Mesendoderm (in vitro differentiated cells): ENCODE data around the gene BRICD5.

ENCODE experiments used
- DNase-seq: peaks from one replicate; pipeline ENCODE4 v3.0.0; 2013
- H2AK5ac ChIP-seq: 2 replicates; pipeline ENCODE4 v1.6.1; 2013; ENCODE audit warnings: low read length, inconsistent platforms
- H2BK120ac ChIP-seq: 2 replicates; pipeline ENCODE4 v1.6.1; 2013; ENCODE audit warnings: low read depth, mild to moderate bottlenecking, low read length, moderate library complexity, mixed read lengths
- H2BK15ac ChIP-seq: replicated peaks from 2 replicates; pipeline ENCODE4 v1.6.1; 2013; ENCODE audit warnings: low read depth, mild to moderate bottlenecking, moderate library complexity
- H2BK5ac ChIP-seq: 2 replicates; pipeline ENCODE4 v1.6.1; 2013; ENCODE audit warnings: low read length, inconsistent platforms
- H3K18ac ChIP-seq: 2 replicates; pipeline ENCODE4 v1.6.1; 2013; ENCODE audit warnings: mild to moderate bottlenecking, low read length, mixed read lengths
- H3K23ac ChIP-seq: one replicate; pipeline ENCODE4 v1.6.1; 2013; ENCODE audit warnings: low read length
- H3K27ac ChIP-seq: 2 replicates; pipeline ENCODE4 v1.5.1; 2013; ENCODE audit warnings: low read depth, mild to moderate bottlenecking, inconsistent platforms, low read length, moderate library complexity
- H3K27me3 ChIP-seq: 2 replicates; pipeline ENCODE4 v1.6.1; 2013; ENCODE audit warnings: low read length, control low read depth, mild to moderate bottlenecking, inconsistent platforms; ENCODE audit not compliant: insufficient read depth, poor library complexity
- H3K36me3 ChIP-seq: 2 replicates; pipeline ENCODE4 v1.6.1; 2013; ENCODE audit warnings: low read length, inconsistent platforms; ENCODE audit not compliant: control insufficient read depth, insufficient read depth
- H3K4ac ChIP-seq: one replicate; pipeline ENCODE4 v1.6.1; 2013; ENCODE audit warnings: low read depth, mild to moderate bottlenecking, low read length, moderate library complexity
- H3K4me1 ChIP-seq: 2 replicates; pipeline ENCODE4 v1.6.1; 2013; ENCODE audit warnings: low read depth, low read length, inconsistent platforms; ENCODE audit not compliant: control insufficient read depth
- H3K4me2 ChIP-seq: 2 replicates; pipeline ENCODE4 v1.6.1; 2013; ENCODE audit warnings: low read length
- H3K4me3 ChIP-seq: 2 replicates; pipeline ENCODE4 v1.5.1; 2013; ENCODE audit warnings: mild to moderate bottlenecking, low read length
- H3K56ac ChIP-seq: one replicate; pipeline ENCODE4 v1.6.1; 2013; ENCODE audit warnings: low read length
- H3K79me1 ChIP-seq: 2 replicates; pipeline ENCODE4 v1.6.1; 2013; ENCODE audit warnings: low read length, inconsistent platforms
- H3K79me2 ChIP-seq: 2 replicates; pipeline ENCODE4 v1.6.1; 2013; ENCODE audit warnings: mild to moderate bottlenecking, low read length; ENCODE audit not compliant: control insufficient read depth, insufficient read depth
- H3K9ac ChIP-seq: 2 replicates; pipeline ENCODE4 v1.6.1; 2013; ENCODE audit warnings: low read length, inconsistent platforms
- H4K5ac ChIP-seq: one replicate; pipeline ENCODE4 v1.6.1; 2013; ENCODE audit warnings: low read length
- H4K8ac ChIP-seq: one replicate; pipeline ENCODE4 v1.6.1; 2013; ENCODE audit warnings: low read depth, mild to moderate bottlenecking, control low read depth, low read length, moderate library complexity
- WGBS: extraction: QIAGEN DNeasy Blood & Tissue Kit; methylation state at CpG from one replicate; pipeline ENCODE4 v1.1.7; 2013; ENCODE audit warnings: low lambda C conversion rate, missing lambda C conversion rate; ENCODE audit not compliant: insufficient coverage; ENCODE audit errors: extremely low coverage; 5-methylcytosine and 5-hydroxymethylcytosine counted together

BRICD5 gene

GRCh38 chr16:2223221-2223941 lies 12.7 kb upstream of the BRICD5 start, which contains the start of gene E4F1:
Gene E4F1 (plus strand): TSS chr16:2223591. CDS start chr16:2223614, 23 bp downstream.
- Histone ChIP-seq H3K56ac (peak within 1 kb of the TSS; percentile 94), H4K5ac (no peak within 1 kb of the TSS), H3K4ac (no peak within 1 kb of the TSS), H3K27me3 (no peaks in the 10 kb centered on the region), H4K8ac (no peak within 1 kb of the TSS), H3K4me1 (no peaks in the 10 kb centered on the region), H3K4me3 (peak within 1 kb of the TSS; percentile 93), H3K27ac (peak within 1 kb of the TSS; percentile 14), H3K79me2 (peaks cover 21% of the 10 kb centered on the region), H2BK5ac (no peak within 1 kb of the TSS), H2BK120ac (no peak within 1 kb of the TSS), H3K79me1 (peaks cover 15% of the 10 kb centered on the region), H3K9ac (peak within 1 kb of the TSS; percentile 93), H3K23ac (no peak within 1 kb of the TSS), H2BK15ac (no peak within 1 kb of the TSS), H3K18ac (peak within 1 kb of the TSS; percentile 22), H3K4me2 (peak within 1 kb of the TSS; percentile 90), H3K36me3 (no peaks in the 10 kb centered on the region), H2AK5ac (no peak within 1 kb of the TSS)
- DNase-seq: peak; percentile 100
- WGBS: no CpG with 5 or more reads among the region's 82 CpGs

DNA sequence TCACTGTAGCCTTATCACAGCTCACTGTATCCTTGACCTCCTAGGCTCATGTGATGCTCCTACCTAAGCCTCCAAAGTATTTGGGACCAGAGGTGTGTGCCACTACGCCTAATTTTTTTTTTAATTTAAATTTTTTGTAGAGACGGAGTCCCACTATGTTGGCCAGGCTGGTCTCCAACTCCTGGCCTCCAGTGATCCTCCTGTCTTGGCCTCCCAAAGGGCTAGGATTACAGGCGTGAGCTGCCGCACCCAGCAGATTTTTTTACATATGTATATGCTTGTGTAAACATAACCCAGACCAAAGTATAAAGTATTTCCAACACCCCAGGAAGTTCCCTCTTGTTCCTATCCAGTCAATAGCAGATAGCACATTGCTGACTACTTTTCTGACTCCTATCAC lies 5.7 kb upstream of the BRICD5 start:
- no peak for DNase-seq
- no peak overlapping the region for H3K56ac ChIP-seq
- WGBS: no CpG with 5 or more reads among the region's 4 CpGs
- H3K4ac ChIP-seq: peak overlapping the region; percentile 24
- no peak overlapping the region for H3K4me2 ChIP-seq
- H3K79me2 ChIP-seq: peaks cover 24% of the 10 kb centered on the region
- H3K9ac ChIP-seq: peak overlapping the region; percentile 40
- H3K18ac ChIP-seq: no peak overlapping the region
- no peak overlapping the region for H2BK15ac ChIP-seq
- peaks cover 3% of the 10 kb centered on the region for H3K4me1 ChIP-seq
- no peak overlapping the region for H2BK5ac ChIP-seq
- H3K4me3 ChIP-seq: no peak overlapping the region
- peaks cover 3% of the 10 kb centered on the region for H3K36me3 ChIP-seq
- no peak overlapping the region for H4K8ac ChIP-seq
- H3K79me1 ChIP-seq: peaks cover 12% of the 10 kb centered on the region
- no peak overlapping the region for H3K23ac ChIP-seq
- no peak overlapping the region for H3K27ac ChIP-seq
- no peak overlapping the region for H2AK5ac ChIP-seq
- no peak overlapping the region for H2BK120ac ChIP-seq
- H3K27me3 ChIP-seq: no peaks in the 10 kb centered on the region
- H4K5ac ChIP-seq: no peak overlapping the region

GRCh38 chr16:2214719-2214968 lies 4.0 kb upstream of the BRICD5 start, which contains the start of gene PGP:
Gene PGP (minus strand): TSS chr16:2214840. CDS start chr16:2214777, 63 bp downstream.
- Histone ChIP-seq H3K4me1 (peaks cover 3% of the 10 kb centered on the region), H2BK5ac (peak within 1 kb of the TSS; percentile 96), H3K4me2 (peak within 1 kb of the TSS; percentile 85), H2BK15ac (no peak within 1 kb of the TSS), H3K4ac (peak within 1 kb of the TSS; percentile 97), H3K79me1 (peaks cover 12% of the 10 kb centered on the region), H3K36me3 (peaks cover 3% of the 10 kb centered on the region), H3K4me3 (peak within 1 kb of the TSS; percentile 95), H4K8ac (no peak within 1 kb of the TSS), H3K9ac (peak within 1 kb of the TSS; percentile 100), H2AK5ac (peak within 1 kb of the TSS; percentile 78), H3K23ac (no peak within 1 kb of the TSS), H3K56ac (peak within 1 kb of the TSS; percentile 99), H3K27ac (peak within 1 kb of the TSS; percentile 91), H3K18ac (peak within 1 kb of the TSS; percentile 82), H4K5ac (peak within 1 kb of the TSS; percentile 71), H2BK120ac (no peak within 1 kb of the TSS), H3K79me2 (peaks cover 24% of the 10 kb centered on the region), H3K27me3 (no peaks in the 10 kb centered on the region)
- WGBS: no CpG with 5 or more reads among the region's 48 CpGs
- DNase-seq: no peak

- Histone ChIP-seq H3K4me3 (peak overlapping the region; percentile 95), H3K56ac (peak overlapping the region; percentile 99), H2BK5ac (peak overlapping the region; percentile 82), H3K18ac (peak overlapping the region; percentile 82), H2BK15ac (no peak overlapping the region), H4K5ac (no peak overlapping the region), H3K79me1 (peaks cover 12% of the 10 kb centered on the region), H3K4me2 (peak overlapping the region; percentile 85), H3K4ac (peak overlapping the region; percentile 97), H2AK5ac (no peak overlapping the region), H3K27ac (peak overlapping the region; percentile 72), H3K36me3 (peaks cover 3% of the 10 kb centered on the region), H3K9ac (peak overlapping the region; percentile 98), H2BK120ac (no peak overlapping the region), H3K79me2 (peaks cover 24% of the 10 kb centered on the region), H4K8ac (no peak overlapping the region), H3K4me1 (peaks cover 3% of the 10 kb centered on the region), H3K23ac (no peak overlapping the region), H3K27me3 (no peaks in the 10 kb centered on the region)
- peak; percentile 47 for DNase-seq
- WGBS: no CpG with 5 or more reads among the region's 98 CpGs
These were observed 3.4 kb upstream of the BRICD5 start for GRCh38 chr16:2213817-2214718.

DNA sequence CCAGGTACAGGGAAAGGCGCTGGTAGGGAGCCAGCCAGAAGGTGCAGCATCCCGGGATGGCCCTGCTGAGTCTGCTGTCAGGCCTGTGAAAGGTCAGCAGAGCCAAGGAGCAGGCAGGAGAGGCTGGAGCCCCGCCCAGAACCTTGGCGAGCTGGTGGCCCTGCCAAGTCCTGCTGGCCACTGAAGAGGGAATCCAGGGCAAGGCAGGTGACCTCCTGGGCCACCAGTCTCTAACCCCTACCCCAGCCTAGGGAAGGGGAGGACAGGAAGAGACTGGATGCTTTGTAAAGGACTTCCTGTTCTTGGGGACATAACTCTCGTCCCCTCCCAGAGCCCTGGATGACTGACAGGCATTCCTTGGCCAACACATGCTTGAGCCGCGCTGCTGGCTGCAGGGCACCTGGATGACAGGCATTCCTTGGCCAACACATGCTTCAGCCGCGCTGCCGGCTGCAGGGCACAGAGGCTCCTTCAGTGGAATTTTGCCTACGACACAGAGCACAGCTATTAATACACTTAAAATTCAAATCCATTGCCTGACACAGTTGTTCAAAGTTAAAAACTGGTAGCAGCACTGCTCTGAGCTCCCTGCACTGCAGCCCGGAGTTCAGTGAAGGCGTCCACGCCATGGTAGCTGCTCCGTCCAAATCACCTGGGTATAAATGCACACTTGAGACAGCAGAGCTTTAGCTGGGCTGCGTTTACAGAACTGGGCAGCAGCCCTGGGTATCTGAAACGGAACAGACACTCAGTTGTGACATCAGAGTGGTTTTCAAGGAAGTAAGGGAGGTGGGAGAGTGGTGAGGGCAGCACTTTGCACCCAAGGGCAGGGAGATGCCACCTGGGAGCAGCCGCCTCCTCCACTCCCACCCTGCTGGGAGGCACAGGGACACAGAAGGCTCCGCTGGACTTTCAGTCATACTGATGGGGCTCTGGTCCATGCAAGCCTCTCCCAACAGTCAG lies 2.0 kb upstream of the BRICD5 start:
- no peak overlapping the region for H3K23ac ChIP-seq
- H3K79me2 ChIP-seq: peaks cover 24% of the 10 kb centered on the region
- H3K4ac ChIP-seq: no peak overlapping the region
- H3K4me1 ChIP-seq: peaks cover 3% of the 10 kb centered on the region
- H2BK120ac ChIP-seq: no peak overlapping the region
- peak overlapping the region; percentile 85 for H3K4me2 ChIP-seq
- H3K4me3 ChIP-seq: no peak overlapping the region
- peaks cover 6% of the 10 kb centered on the region for H3K36me3 ChIP-seq
- H4K5ac ChIP-seq: no peak overlapping the region
- H3K27ac ChIP-seq: no peak overlapping the region
- H3K18ac ChIP-seq: no peak overlapping the region
- no peak overlapping the region for H2BK5ac ChIP-seq
- peak overlapping the region; percentile 51 for H3K56ac ChIP-seq
- DNase-seq: peak; percentile 41
- peaks cover 12% of the 10 kb centered on the region for H3K79me1 ChIP-seq
- no peaks in the 10 kb centered on the region for H3K27me3 ChIP-seq
- no CpG with 5 or more reads among the region's 19 CpGs for WGBS
- H3K9ac ChIP-seq: peak overlapping the region; percentile 98
- H4K8ac ChIP-seq: no peak overlapping the region
- H2AK5ac ChIP-seq: no peak overlapping the region
- no peak overlapping the region for H2BK15ac ChIP-seq
